NOMO-1 treated with dmso at 0.1 percent for 144 hours (cell line): Measurements from ENCODE around the gene IVD.

Experiments used
- DNase-seq: peaks from one replicate; lab custom pipeline; 2025; ENCODE audit not compliant: unreplicated experiment; lab: John Stamatoyannopoulos, UW

The IVD gene

DNA sequence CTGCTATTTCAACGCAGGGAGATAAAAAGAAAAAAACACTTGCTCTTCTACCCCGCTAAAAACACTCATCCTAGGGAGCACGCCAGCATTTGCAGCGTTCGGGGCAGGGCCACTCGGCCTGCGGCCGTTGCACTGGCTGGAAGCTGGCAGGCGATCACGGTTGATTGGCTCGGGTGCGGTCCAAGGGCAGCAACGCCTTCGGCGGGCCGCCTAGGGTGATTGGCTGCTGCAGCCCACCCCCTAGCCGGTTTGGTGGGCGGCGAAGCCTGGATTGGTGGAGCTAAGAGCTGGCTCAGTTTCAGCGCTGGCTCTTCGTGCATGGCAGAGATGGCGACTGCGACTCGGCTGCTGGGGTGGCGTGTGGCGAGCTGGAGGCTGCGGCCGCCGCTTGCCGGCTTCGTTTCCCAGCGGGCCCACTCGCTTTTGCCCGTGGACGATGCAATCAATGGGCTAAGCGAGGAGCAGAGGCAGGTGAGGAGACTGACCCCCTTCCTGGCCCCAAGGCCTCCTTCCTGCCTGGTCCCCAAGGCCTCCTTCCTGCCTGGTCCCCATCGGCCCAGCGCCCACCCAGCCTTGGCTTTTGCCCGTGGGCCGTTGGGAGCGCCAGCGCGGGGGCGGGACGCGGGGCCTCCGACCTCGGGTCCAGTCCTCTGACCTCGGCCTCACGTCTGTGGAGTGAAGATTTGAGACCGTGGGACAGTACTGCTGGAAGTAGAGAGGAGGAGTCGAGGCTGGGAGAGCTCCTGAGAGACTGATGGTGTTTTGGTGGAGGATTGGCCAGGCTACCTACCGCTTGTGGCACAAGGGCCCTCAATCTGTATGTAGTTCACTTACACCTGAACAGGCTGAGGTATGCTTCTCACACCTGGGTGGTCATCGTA lies at the start of gene IVD:
IVD (plus strand) TSS at position 295 of the 881 bp plus-strand sequence; CDS start at position 328, 33 bp downstream.
- DNase-seq = peak; percentile 90

DNA sequence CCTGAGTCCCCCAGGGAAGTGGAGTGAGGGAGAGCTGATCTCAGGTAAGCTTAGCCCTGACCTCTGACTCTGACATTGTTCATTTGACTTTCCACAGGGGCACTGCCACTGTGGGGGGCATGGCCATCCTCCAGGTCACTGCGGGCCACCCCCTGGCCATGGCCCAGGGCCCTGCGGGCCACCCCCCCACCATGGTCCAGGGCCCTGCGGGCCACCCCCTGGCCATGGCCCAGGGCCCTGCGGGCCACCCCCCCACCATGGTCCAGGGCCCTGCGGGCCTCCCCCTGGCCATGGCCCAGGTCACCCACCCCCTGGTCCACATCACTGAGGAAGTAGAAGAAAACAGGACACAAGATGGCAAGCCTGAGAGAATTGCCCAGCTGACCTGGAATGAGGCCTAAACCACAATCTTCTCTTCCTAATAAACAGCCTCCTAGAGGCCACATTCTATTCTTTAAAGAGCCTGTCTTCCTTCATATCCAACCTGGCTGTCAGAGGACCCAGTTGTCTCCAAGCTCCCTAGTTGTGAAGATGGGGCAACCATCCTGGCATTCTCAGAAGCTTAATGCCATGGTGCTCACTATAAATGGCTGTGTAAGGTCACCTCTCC lies 49.5 kb upstream of the IVD start:
- no peak for DNase-seq

DNA sequence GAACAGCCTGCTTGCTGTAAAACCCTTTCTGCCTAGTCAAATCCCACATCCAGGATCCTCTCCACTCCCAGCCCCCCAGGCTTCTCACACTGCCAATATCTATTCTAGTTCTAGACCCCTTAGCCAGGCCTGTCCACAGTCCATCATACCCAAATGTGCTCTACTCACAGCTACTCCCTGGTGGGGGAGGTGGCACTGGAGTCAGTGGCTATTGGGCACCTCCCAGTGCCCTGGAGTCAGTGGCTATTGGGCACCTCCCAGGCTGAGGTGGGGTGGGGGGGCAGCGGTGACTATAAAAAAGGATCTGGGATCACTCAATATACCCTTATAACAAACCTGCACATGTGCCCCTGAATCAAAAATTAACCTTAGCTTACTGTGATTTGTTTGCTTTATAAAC lies 48.3 kb upstream of the IVD start:
- no peak for DNase-seq

DNA sequence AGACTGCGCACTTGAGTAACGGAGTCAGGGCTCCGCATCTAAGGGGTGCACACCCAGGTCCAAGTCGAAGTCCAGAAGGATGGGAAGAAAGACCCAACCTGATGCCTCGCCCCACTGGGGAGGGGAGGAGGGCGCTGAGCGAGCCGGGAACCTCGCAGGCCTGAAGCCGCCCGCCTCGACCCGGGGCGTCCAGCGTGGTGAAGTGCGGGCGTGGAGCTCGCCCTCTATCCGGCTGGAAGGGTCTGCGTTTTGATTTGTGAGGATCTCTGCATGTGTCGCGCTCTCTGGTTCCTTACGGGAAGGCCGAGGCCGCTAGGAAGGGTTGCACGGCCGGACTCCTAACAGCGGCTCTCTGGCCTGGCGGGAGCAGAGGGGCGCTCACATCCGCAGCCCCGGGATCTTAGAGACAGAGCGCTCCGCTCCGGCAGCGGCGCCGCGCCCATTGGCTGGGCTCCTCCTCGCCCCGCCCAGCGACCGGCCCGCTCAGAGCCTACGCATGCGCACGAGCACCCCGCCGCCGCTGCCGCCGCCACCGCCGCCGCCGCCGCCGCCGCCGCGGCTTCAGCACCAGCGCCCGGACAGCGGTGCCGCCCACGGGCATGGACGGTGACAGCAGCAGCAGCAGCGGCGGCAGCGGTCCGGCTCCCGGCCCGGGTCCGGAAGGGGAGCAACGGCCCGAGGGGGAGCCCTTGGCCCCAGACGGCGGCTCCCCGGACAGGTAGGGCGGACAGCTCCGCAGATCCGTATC lies 47.7 kb upstream of the IVD start, which contains the start of gene DISP2:
DISP2 (plus strand) TSS at position 497 of the 748 bp plus-strand sequence; CDS start at position 600, 103 bp downstream.
- peak; percentile 77 for DNase-seq

DNA sequence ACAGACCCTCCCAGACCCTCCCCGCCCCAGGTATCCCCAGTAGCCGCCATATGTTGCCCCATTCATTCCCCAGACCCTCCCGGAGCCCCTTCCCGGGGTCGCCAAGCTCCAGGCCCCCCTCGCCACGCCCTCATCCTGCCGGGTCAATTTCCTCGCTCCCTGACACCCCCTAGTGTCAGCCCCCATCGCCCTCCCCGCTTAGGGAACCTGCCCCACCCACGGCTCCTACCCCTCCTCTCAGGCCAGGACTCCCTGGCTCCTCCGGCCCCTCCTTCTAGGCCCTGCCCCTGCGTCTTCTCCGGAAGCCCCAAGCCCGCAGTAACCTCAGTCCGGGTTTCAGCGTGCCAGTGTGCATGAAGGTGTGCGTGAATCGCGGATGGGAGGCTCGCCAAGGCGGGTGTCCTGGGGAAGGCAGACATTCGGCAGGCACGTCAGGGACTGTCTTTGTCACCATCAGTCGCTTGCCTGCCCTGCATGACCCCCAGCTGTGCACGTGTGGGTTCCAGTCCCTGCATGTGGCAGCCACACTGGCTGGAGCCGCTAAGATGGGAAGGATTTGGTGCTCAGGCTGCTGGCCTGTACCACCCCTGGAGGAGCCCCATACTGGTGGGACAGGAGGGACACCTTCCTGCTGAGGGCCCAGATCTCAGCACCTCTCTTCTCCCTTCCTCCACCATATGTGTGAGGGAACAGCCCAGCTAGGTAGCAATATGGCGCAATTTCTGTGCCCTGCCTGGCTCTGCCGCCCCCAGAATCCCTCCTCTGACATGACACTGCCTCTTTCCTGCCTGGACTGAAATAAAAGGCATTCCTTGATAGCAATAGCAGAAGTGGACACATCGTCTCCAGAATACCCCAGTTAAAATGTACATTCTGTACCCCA lies 46.9 kb upstream of the IVD start:
- no peak for DNase-seq

DNA sequence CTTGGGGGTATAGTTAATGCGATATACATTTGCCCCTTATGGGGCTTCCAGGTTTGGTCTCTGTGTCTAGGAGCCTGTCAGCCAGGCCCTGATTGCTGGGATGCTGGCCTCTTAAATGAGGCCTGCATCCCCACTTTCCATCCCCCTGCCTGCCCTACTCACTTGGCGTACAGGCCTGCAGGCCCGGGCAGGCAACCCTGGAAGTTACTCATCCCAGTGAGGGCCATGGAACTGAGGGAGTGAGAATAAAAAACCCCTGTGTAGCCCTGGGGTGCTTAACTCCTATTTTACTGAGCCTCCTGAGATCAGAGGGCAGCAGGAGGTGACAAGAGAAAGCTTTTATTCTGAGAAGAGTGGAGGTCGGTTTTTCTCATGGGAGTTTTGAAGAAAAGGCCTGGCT lies 45.6 kb upstream of the IVD start:
- DNase-seq = no peak

DNA sequence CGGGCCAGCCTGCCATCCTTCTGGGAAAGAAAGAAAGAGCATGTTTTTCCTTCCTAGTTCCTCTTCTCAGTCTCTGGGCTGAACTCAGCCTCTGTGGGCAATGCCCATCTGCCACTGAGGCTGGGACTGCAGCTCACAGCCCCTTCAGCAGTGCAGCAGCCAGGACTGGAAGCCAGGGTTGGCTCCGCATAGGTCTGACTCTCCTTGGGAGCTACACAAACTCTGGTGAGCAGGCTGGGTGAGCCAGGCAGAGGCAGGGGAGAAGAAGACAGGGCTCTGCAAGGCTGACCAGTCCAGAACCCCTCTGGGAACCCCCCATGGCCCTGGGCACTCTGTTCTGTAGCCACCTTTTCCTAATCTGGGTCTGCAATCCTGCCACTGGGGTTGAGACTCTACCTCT lies 44.0 kb upstream of the IVD start:
- DNase-seq = no peak

DNA sequence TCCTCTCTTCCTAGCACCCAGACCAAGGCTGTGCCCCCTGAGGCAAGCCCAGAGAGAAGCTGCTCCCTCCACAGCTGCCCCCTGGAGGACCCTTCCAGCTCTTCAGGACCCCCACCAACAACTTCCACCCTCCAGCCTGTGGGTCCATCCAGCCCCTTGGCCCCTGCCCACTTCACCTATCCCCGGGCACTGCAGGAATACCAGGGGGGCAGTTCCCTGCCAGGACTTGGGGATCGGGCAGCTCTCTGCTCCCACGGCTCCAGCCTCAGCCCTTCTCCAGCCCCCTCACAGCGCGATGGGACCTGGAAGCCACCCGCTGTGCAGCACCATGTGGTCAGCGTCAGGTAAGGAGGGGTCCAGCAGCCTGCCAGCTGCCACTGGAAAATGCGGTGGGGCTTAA lies 42.0 kb upstream of the IVD start:
- DNase-seq = no peak

DNA sequence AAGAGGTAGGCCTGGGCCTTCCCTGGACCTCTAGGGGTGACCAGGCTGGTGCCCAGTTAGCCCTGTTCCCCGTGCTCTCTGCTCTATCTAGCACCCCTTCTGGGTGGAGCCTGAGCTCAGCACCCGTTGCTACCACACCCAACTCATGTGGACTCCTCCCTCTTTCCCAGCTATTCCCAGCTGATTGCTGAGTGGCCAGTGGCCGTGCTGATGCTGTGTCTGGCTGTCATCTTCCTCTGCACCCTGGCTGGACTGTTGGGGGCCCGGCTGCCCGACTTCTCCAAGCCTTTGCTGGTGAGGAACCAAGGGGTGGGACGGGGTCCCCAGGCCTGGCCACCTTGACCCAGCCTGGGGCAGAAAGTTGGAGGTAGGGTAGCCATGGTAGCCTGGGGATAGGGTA lies 41.3 kb upstream of the IVD start:
- DNase-seq = no peak

DNA sequence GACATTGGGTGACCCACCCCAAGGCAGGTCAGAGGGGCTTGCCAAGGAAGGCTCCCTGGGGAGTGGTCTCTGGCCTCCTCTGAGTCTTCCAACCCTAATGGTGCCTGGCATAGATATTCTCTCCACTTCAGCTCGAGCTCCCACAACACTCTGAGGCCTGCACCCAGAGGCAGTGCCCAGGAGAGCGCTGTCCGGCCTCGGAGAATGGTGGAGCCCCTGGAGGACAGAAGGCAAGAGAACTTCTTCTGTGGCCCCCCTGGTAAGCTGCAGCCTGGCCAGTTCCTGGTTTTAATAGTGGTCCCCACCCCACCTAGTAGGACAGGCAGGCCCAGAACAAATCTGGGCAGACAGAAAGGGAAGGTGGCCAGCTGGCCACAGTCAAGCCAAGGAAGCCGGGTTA lies 40.6 kb upstream of the IVD start:
- DNase-seq = no peak

DNA sequence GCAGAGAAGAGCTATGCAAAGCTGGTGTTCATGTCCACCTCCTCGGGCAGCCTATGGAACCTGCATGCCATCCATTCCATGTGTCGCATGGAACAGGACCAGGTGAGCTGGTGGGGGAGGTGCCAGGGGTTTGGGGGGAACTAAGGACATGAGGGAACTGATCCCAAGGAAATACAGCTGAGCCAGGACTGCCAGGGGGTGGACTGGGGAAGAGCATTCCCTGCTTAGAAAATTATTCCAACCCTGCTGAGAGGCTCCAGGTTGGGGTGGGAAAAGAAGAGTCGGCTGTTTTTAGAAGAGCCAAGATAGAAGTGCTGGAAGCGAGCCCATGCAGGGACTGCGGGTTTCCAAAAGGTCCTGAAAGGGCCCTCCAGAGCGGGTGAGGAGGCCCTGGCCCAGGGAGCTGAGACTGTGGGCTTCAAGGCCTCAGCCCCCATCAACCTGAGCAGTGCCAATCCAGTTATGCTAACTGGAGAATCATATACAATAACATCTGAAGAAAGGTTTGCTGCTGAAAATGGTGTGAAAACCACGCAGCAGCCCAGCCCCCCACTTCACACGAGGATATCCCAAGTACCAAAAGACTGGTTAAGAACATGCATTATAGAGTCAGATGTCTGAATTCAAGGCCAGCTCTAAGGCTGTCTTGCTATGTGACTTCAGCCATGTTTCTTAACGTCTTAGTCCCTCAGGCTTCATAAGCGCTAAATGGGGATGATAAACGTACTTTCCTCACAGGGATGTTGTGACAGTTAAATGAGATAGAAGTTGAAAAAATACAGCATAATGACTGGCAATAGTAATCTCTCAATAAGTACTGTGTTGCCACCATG lies 39.8 kb upstream of the IVD start:
- no peak for DNase-seq

DNA sequence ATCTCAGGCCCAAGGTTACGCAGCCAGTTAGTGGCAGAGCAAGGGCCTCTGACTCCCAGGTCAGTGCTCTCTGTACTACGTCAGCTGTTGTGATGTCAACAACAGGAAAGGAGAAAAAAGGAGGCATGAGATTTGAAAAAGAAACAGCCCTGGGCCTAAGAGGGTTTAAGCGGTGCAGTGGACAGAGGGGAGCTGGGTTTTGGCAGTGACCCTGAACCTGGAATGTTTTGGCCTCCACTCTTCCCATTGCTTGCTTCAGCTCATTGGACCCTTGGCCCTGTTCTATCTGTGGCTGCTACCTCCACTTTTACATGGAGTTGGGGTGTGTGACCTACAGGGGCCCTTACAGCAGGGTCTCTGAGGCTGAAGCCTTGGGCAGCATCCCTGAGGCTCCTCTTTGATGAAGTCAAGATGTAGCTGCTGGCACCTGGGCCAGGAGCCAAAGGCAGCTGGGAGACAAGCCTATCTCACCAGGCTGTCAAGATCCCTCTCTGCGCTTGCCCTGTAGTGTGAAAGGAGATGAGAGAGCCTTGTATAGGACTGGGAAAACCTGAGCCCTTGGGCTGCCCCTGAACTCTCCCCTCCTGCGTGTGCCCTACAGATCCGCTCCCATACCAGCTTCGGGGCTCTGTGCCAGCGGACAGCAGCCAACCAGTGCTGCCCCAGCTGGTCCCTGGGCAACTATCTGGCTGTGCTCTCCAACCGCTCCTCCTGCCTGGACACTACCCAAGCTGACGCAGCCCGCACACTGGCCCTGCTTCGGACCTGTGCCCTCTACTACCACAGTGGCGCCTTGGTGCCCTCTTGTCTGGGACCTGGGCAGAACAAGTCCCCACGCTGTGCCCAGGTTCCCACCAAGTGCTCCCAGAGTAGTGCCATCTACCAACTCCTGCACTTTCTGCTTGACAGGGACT lies 38.9 kb upstream of the IVD start:
- no peak for DNase-seq

DNA sequence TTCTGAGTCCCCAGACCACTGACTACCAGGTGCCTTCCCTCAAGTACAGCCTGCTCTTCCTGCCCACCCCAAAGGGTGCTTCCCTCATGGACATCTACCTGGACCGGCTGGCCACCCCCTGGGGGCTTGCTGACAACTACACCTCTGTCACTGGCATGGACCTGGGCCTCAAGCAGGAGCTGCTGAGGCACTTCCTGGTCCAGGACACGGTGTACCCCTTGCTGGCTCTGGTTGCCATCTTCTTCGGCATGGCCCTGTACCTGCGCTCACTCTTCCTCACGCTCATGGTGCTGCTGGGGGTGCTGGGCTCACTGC lies 38.3 kb upstream of the IVD start:
- no peak for DNase-seq

DNA sequence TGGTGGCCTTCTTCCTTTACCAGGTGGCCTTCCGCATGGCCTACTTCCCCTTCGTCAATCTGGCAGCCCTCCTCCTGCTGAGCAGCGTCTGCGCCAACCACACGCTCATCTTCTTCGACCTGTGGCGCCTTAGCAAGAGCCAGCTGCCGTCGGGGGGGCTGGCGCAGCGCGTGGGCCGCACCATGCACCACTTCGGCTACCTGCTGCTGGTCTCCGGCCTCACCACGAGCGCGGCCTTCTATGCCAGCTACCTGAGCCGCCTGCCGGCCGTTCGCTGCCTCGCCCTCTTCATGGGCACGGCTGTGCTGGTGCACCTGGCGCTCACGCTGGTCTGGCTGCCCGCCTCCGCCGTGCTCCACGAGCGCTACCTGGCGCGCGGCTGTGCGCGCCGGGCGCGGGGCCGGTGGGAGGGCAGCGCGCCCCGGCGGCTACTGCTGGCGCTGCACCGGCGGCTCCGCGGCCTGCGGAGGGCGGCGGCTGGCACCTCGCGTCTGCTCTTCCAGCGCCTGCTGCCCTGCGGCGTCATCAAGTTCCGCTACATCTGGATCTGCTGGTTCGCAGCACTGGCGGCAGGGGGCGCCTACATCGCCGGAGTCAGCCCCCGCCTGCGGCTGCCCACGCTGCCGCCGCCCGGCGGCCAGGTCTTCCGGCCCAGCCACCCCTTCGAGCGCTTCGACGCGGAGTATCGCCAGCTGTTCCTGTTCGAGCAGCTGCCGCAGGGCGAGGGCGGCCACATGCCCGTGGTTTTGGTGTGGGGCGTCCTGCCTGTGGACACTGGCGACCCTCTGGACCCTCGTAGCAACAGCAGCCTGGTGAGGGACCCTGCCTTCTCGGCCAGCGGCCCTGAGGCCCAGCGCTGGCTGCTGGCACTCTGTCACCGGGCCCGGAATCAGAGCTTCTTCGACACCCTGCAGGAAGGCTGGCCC lies 37.6 kb upstream of the IVD start:
- DNase-seq = peak; percentile 95

DNA sequence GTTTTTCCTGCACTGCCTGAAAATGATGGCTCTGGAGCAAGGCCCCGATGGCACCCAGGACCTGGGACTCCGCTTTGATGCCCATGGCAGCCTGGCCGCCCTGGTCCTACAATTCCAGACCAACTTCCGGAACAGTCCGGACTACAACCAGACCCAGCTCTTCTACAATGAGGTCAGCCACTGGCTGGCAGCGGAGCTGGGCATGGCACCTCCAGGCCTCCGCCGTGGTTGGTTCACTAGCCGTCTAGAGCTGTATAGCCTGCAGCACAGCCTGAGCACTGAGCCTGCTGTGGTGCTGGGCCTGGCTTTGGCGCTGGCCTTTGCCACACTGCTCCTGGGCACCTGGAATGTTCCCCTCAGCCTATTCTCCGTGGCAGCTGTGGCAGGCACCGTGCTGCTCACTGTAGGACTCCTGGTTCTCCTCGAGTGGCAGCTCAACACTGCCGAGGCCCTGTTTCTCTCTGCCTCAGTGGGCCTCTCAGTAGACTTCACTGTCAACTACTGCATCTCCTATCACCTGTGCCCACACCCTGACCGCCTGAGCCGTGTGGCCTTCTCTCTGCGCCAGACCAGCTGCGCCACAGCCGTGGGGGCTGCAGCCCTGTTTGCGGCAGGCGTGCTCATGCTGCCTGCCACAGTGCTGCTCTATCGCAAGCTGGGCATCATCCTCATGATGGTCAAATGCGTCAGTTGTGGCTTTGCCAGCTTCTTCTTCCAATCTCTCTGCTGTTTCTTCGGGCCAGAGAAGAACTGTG lies 36.7 kb upstream of the IVD start:
- DNase-seq = no peak

DNA sequence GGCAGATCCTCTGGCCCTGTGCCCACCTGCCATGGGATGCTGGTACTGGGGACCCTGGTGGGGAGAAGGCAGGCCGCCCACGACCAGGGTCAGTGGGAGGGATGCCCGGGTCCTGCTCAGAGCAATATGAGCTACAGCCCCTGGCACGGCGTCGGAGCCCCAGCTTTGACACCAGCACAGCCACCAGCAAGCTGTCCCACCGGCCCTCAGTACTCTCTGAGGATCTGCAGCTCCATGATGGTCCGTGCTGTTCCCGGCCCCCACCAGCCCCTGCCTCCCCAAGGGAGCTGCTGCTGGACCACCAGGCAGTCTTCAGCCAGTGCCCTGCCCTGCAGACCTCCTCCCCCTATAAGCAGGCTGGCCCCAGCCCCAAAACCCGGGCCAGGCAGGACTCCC lies 36.1 kb upstream of the IVD start:
- no peak for DNase-seq

DNA sequence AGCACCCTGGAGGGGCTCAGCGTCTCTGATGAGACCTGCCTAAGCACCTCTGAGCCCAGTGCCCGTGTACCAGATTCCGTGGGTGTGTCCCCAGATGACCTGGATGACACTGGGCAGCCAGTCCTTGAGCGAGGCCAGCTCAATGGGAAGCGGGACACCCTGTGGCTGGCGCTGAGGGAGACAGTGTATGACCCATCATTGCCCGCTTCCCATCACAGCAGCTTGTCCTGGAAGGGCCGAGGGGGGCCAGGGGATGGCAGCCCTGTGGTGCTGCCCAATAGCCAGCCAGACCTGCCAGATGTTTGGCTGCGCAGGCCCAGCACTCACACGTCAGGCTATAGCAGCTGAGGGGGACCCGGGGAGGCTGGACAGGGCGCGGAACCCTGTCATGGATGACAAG lies 35.6 kb upstream of the IVD start:
- DNase-seq = no peak
